Osteocyte (in vitro differentiated cells): Measurements from ENCODE around the gene COPE. TPM values are rescaled to one million over a fixed set of nuclear protein-coding genes. Genes with fewer than 3 reads are reported as not detected.

Experiments used
- DNase-seq: peaks from one replicate; pipeline ENCODE4 v3.0.0; 2021; ENCODE audit warnings: mixed read lengths; ENCODE audit not compliant: unreplicated experiment; ENCODE audit errors: extremely low spot score
- H3K27ac Mint-ChIP-seq: one replicate; pipeline ENCODE4 v1.8.0; 2021; ENCODE audit warnings: mild to moderate bottlenecking, mixed read lengths; ENCODE audit not compliant: unreplicated experiment
- H3K27me3 Mint-ChIP-seq: one replicate; pipeline ENCODE4 v1.8.0; 2021; ENCODE audit warnings: mixed read lengths; ENCODE audit not compliant: unreplicated experiment
- H3K36me3 Mint-ChIP-seq: one replicate; pipeline ENCODE4 v1.8.0; 2021; ENCODE audit warnings: mixed read lengths; ENCODE audit not compliant: unreplicated experiment
- H3K4me1 Mint-ChIP-seq: one replicate; pipeline ENCODE4 v1.8.0; 2021; ENCODE audit warnings: mixed read lengths; ENCODE audit not compliant: unreplicated experiment
- H3K4me3 Mint-ChIP-seq: one replicate; pipeline ENCODE4 v1.8.0; 2021; ENCODE audit warnings: mild to moderate bottlenecking, moderate library complexity, mixed read lengths; ENCODE audit not compliant: unreplicated experiment
- H3K9me3 Mint-ChIP-seq: one replicate; pipeline ENCODE4 v1.8.0; 2021; ENCODE audit warnings: mixed read lengths; ENCODE audit not compliant: unreplicated experiment
- long read RNA-seq: library from polyadenylated mRNA; unstranded; transcript quantifications from one replicate; pipeline ENCODE4 v2.0.0, GENCODE V29; 2021
- total RNA-seq: library from RNA; stranded (reverse); gene quantifications from 2 replicates; pipeline ENCODE4 v1.2.1, GENCODE V29; 2021
- TF ChIP-seq, protein P1 (sequence below): fragments of 200-600 bp; sonication (generic); IDR thresholded peaks from 2 replicates; pipeline ENCODE4 v1.5.0; 2021; ENCODE audit warnings: antibody characterized with exemption, mild to moderate bottlenecking, moderate library complexity

Gene COPE
- total RNA-seq, result 162 and 175 TPM in 2 replicates
- long read RNA-seq, transcript COPE-201 (10 exons, 1,141 nt), result major isoform, 17 of 18 reads
- long read RNA-seq, partial matches to known transcripts, result 0 of 18 reads
- long read RNA-seq, other reads (novel, unspliced or antisense), result 1 of 18 reads

DNA sequence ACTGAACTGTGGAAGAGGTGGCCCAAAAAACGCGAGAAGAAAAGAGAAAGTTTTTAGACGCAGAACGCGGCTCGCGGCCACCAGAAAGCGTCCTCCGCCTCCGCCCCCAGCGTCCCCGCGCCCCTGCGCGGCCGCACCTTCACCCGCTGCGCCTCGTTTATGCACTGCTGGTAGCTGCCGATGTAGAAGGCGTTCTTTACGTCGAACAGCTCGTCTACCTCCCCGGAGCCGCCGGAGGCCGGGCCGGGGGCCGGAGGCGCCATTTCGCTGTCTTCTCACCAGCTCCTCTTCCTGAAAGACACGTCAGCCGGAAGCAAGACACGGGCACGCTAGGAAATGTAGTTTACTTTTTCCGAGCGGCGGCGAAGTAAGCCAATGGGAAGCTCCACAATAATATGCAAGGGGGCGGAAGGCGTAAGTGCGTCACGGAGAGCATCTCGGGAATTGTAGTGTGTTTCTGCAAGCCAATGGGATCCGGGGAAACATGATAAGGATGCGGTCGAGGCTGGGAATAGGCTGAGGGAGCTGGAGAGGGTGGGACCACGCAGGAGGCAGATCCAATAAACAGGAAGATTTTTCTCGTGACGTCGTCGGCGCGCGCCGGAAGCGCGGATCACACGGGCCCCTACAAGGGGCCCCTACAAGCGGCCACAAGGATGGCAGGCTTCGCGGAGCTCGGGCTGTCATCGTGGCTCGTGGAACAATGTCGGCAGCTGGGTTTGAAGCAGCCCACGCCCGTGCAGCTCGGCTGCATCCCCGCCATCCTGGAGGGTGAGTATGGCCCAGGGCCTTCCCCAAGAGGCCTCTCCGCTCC is at the start of gene COPE, which contains the start of gene DDX49:
Gene COPE (minus strand): TSS at position 302 of the 814 bp plus-strand sequence. CDS start 39 bp downstream, at position 263.
Gene DDX49 (plus strand): TSS at position 630 of the 814 bp plus-strand sequence. CDS start 27 bp downstream, at position 657.
- no peaks in the 10 kb centered on the region for H3K27me3 Mint-ChIP-seq
- H3K4me1 Mint-ChIP-seq, result peaks cover 38% of the 10 kb centered on the region
- peak; percentile 99 for DNase-seq
- H3K27ac Mint-ChIP-seq, result peak within 1 kb of the TSS; percentile 95
- TF ChIP-seq, protein P1, sequence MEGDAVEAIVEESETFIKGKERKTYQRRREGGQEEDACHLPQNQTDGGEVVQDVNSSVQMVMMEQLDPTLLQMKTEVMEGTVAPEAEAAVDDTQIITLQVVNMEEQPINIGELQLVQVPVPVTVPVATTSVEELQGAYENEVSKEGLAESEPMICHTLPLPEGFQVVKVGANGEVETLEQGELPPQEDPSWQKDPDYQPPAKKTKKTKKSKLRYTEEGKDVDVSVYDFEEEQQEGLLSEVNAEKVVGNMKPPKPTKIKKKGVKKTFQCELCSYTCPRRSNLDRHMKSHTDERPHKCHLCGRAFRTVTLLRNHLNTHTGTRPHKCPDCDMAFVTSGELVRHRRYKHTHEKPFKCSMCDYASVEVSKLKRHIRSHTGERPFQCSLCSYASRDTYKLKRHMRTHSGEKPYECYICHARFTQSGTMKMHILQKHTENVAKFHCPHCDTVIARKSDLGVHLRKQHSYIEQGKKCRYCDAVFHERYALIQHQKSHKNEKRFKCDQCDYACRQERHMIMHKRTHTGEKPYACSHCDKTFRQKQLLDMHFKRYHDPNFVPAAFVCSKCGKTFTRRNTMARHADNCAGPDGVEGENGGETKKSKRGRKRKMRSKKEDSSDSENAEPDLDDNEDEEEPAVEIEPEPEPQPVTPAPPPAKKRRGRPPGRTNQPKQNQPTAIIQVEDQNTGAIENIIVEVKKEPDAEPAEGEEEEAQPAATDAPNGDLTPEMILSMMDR, result no peak
- peak within 1 kb of the TSS; percentile 92 for H3K4me3 Mint-ChIP-seq
- no peaks in the 10 kb centered on the region for H3K9me3 Mint-ChIP-seq
- H3K36me3 Mint-ChIP-seq, result peaks cover 4% of the 10 kb centered on the region

DNA sequence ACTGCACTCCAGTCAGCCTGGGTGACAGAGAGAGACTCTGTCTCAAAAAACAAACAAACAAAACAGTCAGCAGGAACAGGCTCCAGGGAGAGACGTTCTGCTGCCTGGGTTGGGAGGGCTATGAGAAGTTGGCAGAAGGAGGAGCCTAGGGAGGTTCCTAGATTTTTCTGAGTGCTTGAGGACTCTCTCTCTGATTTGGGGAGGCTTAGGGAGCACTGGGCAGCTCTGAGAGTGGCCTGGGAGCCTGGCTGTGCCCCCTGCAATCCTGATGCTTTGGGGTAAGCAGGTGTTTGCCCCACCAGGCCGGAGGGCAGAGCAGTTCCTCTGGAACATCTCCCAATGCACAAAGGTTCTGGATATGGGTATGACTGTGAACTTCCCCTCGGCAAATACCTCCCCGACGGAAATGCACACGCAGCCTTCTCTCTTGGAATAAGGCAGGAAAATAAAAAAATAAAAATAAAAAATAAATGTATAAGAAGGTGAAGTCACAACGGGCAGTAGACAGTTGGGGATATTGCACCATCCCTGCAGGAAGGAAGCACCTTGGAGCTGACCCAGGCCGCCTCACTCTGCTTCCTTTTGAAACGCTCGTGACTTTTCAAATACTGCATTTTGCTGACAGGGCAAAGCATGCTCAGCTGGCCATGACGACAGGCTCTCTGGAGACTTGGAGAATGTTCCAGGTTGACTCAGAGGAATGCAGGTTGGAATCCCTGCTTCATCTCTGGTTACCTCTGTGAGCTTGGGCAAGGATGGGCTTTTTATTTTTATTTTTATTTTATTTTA is 48.4 kb upstream of the COPE start:
- peak overlapping the region; percentile 57 for H3K27ac Mint-ChIP-seq
- no peaks in the 10 kb centered on the region for H3K9me3 Mint-ChIP-seq
- no peak overlapping the region for H3K4me3 Mint-ChIP-seq
- H3K36me3 Mint-ChIP-seq, result no peaks in the 10 kb centered on the region
- DNase-seq, result no peak
- peaks cover 31% of the 10 kb centered on the region for H3K4me1 Mint-ChIP-seq
- TF ChIP-seq, protein P1, result no peak
- H3K27me3 Mint-ChIP-seq, result no peaks in the 10 kb centered on the region

DNA sequence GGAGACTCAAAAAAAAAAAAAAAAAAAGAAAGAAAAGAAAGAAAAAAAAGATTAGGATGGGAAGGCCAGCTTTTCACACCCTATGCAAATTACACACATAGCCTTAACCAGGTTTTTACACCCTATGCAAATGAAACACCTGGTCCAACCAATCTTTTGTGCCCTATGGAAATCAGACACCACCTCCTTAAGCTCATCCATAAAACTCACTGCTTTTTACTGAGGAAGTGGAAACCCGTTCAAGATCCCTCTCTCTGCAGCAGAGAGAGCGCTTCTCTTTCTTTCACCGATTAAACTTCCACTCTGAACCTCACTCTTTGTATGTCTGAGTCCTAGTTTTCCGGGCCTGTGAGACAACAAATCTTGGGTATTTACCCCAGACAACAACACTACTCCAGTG is 47.1 kb upstream of the COPE start:
- Mint-ChIP-seq H3K36me3 (no peaks in the 10 kb centered on the region), H3K4me3 (no peak overlapping the region), H3K27me3 (peaks cover 8% of the 10 kb centered on the region), H3K9me3 (no peaks in the 10 kb centered on the region), H3K27ac (no peak overlapping the region), H3K4me1 (peaks cover 27% of the 10 kb centered on the region)
- TF ChIP-seq, protein P1, result no peak
- DNase-seq, result no peak

DNA sequence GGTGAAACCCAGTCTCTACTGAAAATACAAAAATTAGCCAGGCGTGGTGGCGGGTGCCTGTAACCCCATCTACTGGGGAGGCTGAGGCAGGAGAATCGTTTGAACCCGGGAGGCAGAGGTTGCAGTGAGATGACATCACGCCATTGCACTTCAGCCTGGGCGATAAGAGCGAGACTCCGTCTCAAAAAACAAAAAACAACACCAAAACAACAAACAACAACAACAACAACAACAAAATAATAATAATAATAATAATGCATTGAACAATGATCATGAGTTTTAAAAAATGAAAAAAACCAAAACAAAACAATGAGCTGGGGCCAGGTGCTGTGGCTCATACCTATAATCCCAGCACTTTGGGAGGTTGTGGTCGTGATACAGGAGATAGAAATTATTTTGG is 44.9 kb upstream of the COPE start:
- Mint-ChIP-seq H3K4me1 (peaks cover 13% of the 10 kb centered on the region), H3K4me3 (no peak overlapping the region), H3K36me3 (no peaks in the 10 kb centered on the region), H3K27ac (no peak overlapping the region), H3K27me3 (peaks cover 10% of the 10 kb centered on the region), H3K9me3 (no peaks in the 10 kb centered on the region)
- DNase-seq, result no peak
- TF ChIP-seq, protein P1, result no peak
